Thoracic aorta (tissue), 2 donors: Measurements from ENCODE around the gene DEDD2. TPM values are rescaled to one million over a fixed set of nuclear protein-coding genes. Genes with fewer than 3 reads are reported as not detected.
A peak's percentile ranks its signal among the peaks of the same experiment; 100 is the strongest.

Source experiments
- ATAC-seq: fragments of 150-250 bp; one replicate; pipeline ENCODE4 v1.8.0; 2017; ENCODE audit warnings: low read depth; ENCODE audit not compliant: insufficient number of reproducible peaks, low FRiP score
- DNase-seq: peaks from one replicate; pipeline ENCODE4 v3.0.0-alpha.2; 2020; ENCODE audit warnings: low spot score
- H3K27ac ChIP-seq, 2 donors: fragments of 200-600 bp; sonication (generic); 1 replicate in 1 of 2; 2 replicates in 1 of 2; pipeline ENCODE4 v1.5.1; 2016; ENCODE audit warnings: mild to moderate bottlenecking in 2 of 2, moderate library complexity in 2 of 2
- H3K27me3 ChIP-seq: fragments of 200-600 bp; sonication (generic); replicated peaks from 2 replicates; pipeline ENCODE4 v1.6.0; 2016; ENCODE audit warnings: mild to moderate bottlenecking; ENCODE audit not compliant: insufficient read depth
- H3K36me3 ChIP-seq: fragments of 200-600 bp; sonication (generic); one replicate; pipeline ENCODE4 v1.5.1; 2016
- H3K4me1 ChIP-seq, 2 donors: fragments of 200-600 bp; sonication (generic); 1 replicate in 1 of 2; 2 replicates in 1 of 2; pipeline versions ENCODE4 v1.5.1 to v1.6.0; 2016; ENCODE audit warnings: low read depth in 2 of 2, mild to moderate bottlenecking in 1 of 2; ENCODE audit not compliant: control insufficient read depth in 1 of 2
- H3K4me3 ChIP-seq: fragments of 200-600 bp; sonication (generic); 2 replicates; pipeline ENCODE4 v1.5.1; 2016; ENCODE audit warnings: mild to moderate bottlenecking
- H3K9me3 ChIP-seq: fragments of 200-600 bp; sonication (generic); 2 replicates; pipeline ENCODE4 v1.5.1; 2016
- total RNA-seq, 2 donors: library from RNA; depleted of rRNA; stranded (reverse); fragments of >200 nt; gene quantifications; one replicate each; pipeline versions ENCODE4 v1.1.0 to v1.2.3, GENCODE V29; 2016
- TF ChIP-seq, protein P1 (sequence below): fragments of 200-600 bp; sonication (generic); IDR thresholded peaks from one replicate; pipeline ENCODE4 v1.5.1; 2019; ENCODE audit warnings: antibody characterized with exemption

DEDD2 gene
- total RNA-seq, 2 donors from 2014 or later: 21.7 to 33.2 TPM

DNA sequence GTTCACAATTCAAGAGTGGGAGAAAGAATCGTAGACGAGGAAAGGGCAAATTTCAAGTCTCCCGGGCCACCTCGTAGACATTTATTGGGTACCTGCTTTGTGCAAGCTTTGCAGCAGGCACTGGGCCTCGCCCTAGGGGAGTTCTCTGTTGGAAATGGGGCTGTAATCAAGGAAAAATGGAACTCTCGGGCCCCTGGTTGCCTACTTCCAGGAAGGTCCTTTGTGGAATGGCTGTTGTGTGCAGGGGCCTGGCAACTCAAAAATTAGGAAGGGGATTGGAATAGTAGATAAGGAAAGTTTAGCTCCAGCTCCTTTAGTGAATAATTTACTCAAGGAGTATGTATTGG, 3.2 kb upstream of the DEDD2 start:
- peaks cover 17% of the 10 kb centered on the region for H3K36me3 ChIP-seq
- peaks cover 24 to 50% of the 10 kb centered on the region in 2 donors for H3K4me1 ChIP-seq
- TF ChIP-seq, protein P1, sequence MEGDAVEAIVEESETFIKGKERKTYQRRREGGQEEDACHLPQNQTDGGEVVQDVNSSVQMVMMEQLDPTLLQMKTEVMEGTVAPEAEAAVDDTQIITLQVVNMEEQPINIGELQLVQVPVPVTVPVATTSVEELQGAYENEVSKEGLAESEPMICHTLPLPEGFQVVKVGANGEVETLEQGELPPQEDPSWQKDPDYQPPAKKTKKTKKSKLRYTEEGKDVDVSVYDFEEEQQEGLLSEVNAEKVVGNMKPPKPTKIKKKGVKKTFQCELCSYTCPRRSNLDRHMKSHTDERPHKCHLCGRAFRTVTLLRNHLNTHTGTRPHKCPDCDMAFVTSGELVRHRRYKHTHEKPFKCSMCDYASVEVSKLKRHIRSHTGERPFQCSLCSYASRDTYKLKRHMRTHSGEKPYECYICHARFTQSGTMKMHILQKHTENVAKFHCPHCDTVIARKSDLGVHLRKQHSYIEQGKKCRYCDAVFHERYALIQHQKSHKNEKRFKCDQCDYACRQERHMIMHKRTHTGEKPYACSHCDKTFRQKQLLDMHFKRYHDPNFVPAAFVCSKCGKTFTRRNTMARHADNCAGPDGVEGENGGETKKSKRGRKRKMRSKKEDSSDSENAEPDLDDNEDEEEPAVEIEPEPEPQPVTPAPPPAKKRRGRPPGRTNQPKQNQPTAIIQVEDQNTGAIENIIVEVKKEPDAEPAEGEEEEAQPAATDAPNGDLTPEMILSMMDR: no peak
- peak overlapping the region; percentile 73 to 75 for H3K27ac ChIP-seq
- H3K4me3 ChIP-seq: peak overlapping the region; percentile 79
- no peaks in the 10 kb centered on the region for H3K9me3 ChIP-seq
- DNase-seq (no peak), ATAC-seq (no peak)
- no peaks in the 10 kb centered on the region for H3K27me3 ChIP-seq

GRCh38 chr19:42219812-42220750, 2.6 kb upstream of the DEDD2 start, which contains the start of gene ZNF526:
Gene ZNF526 (plus strand): TSS chr19:42220312. CDS start chr19:42224404, 4,092 bp downstream.
- Histone ChIP-seq H3K36me3 (peaks cover 11% of the 10 kb centered on the region), H3K4me1 (peaks cover 25 to 56% of the 10 kb centered on the region in 2 donors), H3K27me3 (no peaks in the 10 kb centered on the region), H3K4me3 (peak within 1 kb of the TSS; percentile 79), H3K9me3 (no peaks in the 10 kb centered on the region), H3K27ac (peak within 1 kb of the TSS; percentile 73 to 75)
- TF ChIP-seq, protein P1: no peak
- DNase-seq (peak; percentile 90), ATAC-seq (peak; percentile 75)

GRCh38 chr19:42216653-42217519, 591 bp downstream of the DEDD2 start:
- TF ChIP-seq, protein P1: no peak
- H3K36me3 ChIP-seq: peaks cover 8% of the 10 kb centered on the region
- peaks cover 25 to 50% of the 10 kb centered on the region in 2 donors for H3K4me1 ChIP-seq
- peak overlapping the region; percentile 97 for H3K4me3 ChIP-seq
- ATAC-seq (peak; percentile 23), DNase-seq (no peak)
- no peaks in the 10 kb centered on the region for H3K27me3 ChIP-seq
- H3K27ac ChIP-seq: peak overlapping the region; percentile 56 to 89
- H3K9me3 ChIP-seq: no peaks in the 10 kb centered on the region

DNA sequence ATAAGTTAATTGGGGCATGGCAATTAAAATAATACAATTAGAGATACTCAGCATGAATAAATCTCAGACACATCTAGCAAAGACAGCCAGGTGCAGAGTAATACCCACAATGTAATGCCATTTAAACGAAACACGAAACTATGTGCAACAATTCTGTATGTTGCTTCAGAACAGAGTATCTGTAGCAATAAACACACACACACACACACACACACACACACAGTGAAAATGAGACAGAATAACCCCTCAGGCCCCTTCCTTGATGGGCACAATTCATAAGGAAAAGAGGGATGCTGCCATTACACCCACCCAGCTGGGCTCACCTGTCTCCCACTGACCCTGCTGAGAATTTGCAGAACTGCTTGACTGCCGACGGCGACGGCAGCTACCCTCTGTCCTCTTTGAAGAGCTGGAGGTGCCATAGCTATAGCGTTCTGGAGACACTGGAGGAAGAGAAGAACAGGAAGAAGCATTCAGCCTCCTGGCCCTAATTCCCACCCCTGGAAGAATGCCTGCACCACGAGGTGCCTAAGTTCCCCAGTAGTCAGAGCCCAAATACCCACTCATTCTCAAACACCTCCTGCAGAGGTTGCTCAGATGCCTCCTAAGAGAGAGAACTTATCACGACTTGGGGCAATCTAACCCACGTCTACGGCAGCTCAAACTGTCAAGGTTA, 2.5 kb downstream of the DEDD2 start:
- Histone ChIP-seq H3K27ac (no peak overlapping the region), H3K4me3 (no peak overlapping the region), H3K36me3 (peaks cover 10% of the 10 kb centered on the region), H3K27me3 (no peaks in the 10 kb centered on the region), H3K9me3 (no peaks in the 10 kb centered on the region), H3K4me1 (peaks cover 17 to 36% of the 10 kb centered on the region in 2 donors)
- ATAC-seq (no peak), DNase-seq (no peak)
- TF ChIP-seq, protein P1: no peak
